B cell (primary cell): ENCODE results near the gene MYL12A. TPM values are rescaled to one million over a fixed set of nuclear protein-coding genes. Genes with fewer than 3 reads are reported as not detected.

Source experiments
- ATAC-seq: fragments of 200-7000 bp; cut with Tn5 transposase; one replicate; pipeline ENCODE4 v1.10.0; 2021; ENCODE audit warnings: low read depth, mild to moderate bottlenecking, moderate number of reproducible peaks, moderate library complexity
- CTCF ChIA-PET: fragments of 350-600 bp; sonication (Branson Sonifier 250); formaldehyde crosslinking; loops from one replicate; lab custom pipeline; 2021; ENCODE audit warnings: antibody characterized with exemption, inconsistent platforms; lab: Charles Lee
- POLR2A ChIA-PET: fragments of 350-600 bp; sonication (Branson Sonifier 250); formaldehyde crosslinking; loops from one replicate; lab custom pipeline; 2021; ENCODE audit warnings: antibody characterized with exemption; lab: Charles Lee
- DNase-seq: peaks from one replicate; pipeline ENCODE4 v3.0.0; 2013
- H2AFZ ChIP-seq: 2 replicates; pipeline ENCODE4 v1.6.1; 2012; ENCODE audit warnings: mild to moderate bottlenecking, low read depth, low read length; ENCODE audit not compliant: insufficient read depth, poor library complexity, severe bottlenecking
- H3K27ac ChIP-seq, 2 donors: 1 replicate in 1 of 2; 2 replicates in 1 of 2; pipeline ENCODE4 v1.5.1; 2012 to 2013; ENCODE audit warnings: low read length in 2 of 2, mild to moderate bottlenecking in 2 of 2, moderate library complexity in 1 of 2
- H3K27me3 ChIP-seq, 4 experiments: fragments of 200-600 bp in 1 of 4; sonication (generic) in 1 of 4; replicated peaks in 1 of 4; 1 replicate in 2 of 4; 2 replicates in 2 of 4; pipeline versions ENCODE4 v1.6.1 to v1.7.0; 2013 to 2016; ENCODE audit warnings: low read length in 3 of 4, mild to moderate bottlenecking in 2 of 4, mixed read lengths in 1 of 4, moderate library complexity in 1 of 4; ENCODE audit not compliant: insufficient read depth in 4 of 4, control insufficient read depth in 3 of 4; ENCODE audit errors: control extremely low read depth in 1 of 4
- H3K36me3 ChIP-seq, 2 experiments: replicated peaks in 1 of 2; 1 replicate in 1 of 2; 2 replicates in 1 of 2; pipeline versions ENCODE4 v1.6.1 to v1.7.1; 2013; ENCODE audit warnings: low read length in 1 of 2; ENCODE audit not compliant: insufficient read depth in 2 of 2, control insufficient read depth in 1 of 2; ENCODE audit errors: control extremely low read depth in 1 of 2, extremely low read depth in 1 of 2
- H3K4me1 ChIP-seq, 2 donors: fragments of 200-600 bp in 1 of 2; sonication (generic) in 1 of 2; 1 replicate in 1 of 2; 2 replicates in 1 of 2; pipeline versions ENCODE4 v1.5.1 to v1.6.1; 2013 to 2017; ENCODE audit warnings: low read length in 2 of 2; ENCODE audit not compliant: control insufficient read depth in 2 of 2, insufficient read depth in 2 of 2
- H3K4me2 ChIP-seq: replicated peaks from 2 replicates; pipeline ENCODE3; 2012; ENCODE audit warnings: mild to moderate bottlenecking, low read depth, low read length; ENCODE audit not compliant: poor library complexity, severe bottlenecking
- H3K4me3 ChIP-seq, 5 experiments: fragments of 200-600 bp in 1 of 5; sonication (generic) in 1 of 5; 1 replicate in 3 of 5; 2 replicates in 2 of 5; pipeline versions ENCODE4 v1.5.1 to v1.7.0; 2011 to 2016; ENCODE audit warnings: low read length in 4 of 5, mild to moderate bottlenecking in 4 of 5, low read depth in 2 of 5, control low read depth in 1 of 5, moderate library complexity in 1 of 5; ENCODE audit not compliant: insufficient read depth in 1 of 5; ENCODE audit errors: control extremely low read depth in 1 of 5, extremely low read depth in 1 of 5
- H3K79me2 ChIP-seq: fragments of 200-600 bp; sonication (generic); one replicate; pipeline ENCODE4 v1.6.0; 2016; ENCODE audit warnings: low read length; ENCODE audit not compliant: control insufficient read depth, insufficient read depth
- H3K9ac ChIP-seq: fragments of 200-600 bp; sonication (generic); 2 replicates; pipeline ENCODE4 v1.6.1; 2017; ENCODE audit warnings: mild to moderate bottlenecking, low read length, moderate library complexity
- H3K9me3 ChIP-seq, 3 donors: one replicate each; pipeline versions ENCODE4 v1.6.1 to v1.7.1; 2013; ENCODE audit warnings: low read length in 2 of 3; ENCODE audit not compliant: control insufficient read depth in 2 of 3, insufficient read depth in 1 of 3; ENCODE audit errors: control extremely low read depth in 1 of 3
- H4K20me1 ChIP-seq: 2 replicates; pipeline ENCODE4 v1.6.0; 2012; ENCODE audit warnings: mild to moderate bottlenecking, low read length; ENCODE audit not compliant: insufficient read depth, control insufficient read depth, poor library complexity, severe bottlenecking
- H3K27ac Mint-ChIP-seq: one replicate; pipeline ENCODE4 v1.8.0; 2021; ENCODE audit warnings: mixed read lengths
- H3K27me3 Mint-ChIP-seq: one replicate; pipeline ENCODE4 v1.8.0; 2021; ENCODE audit warnings: mixed read lengths
- H3K4me1 Mint-ChIP-seq: one replicate; pipeline ENCODE4 v1.8.0; 2021; ENCODE audit warnings: mixed read lengths
- H3K4me3 Mint-ChIP-seq: one replicate; pipeline ENCODE4 v1.8.0; 2021; ENCODE audit warnings: mixed read lengths
- H3K9me3 Mint-ChIP-seq: one replicate; pipeline ENCODE4 v1.8.0; 2022; ENCODE audit warnings: mixed read lengths; ENCODE audit not compliant: insufficient read depth
- EZH2 ChIP-seq: IDR thresholded peaks from 2 replicates; pipeline ENCODE4 v1.6.1; 2012; ENCODE audit warnings: borderline replicate concordance, low read depth, mild to moderate bottlenecking, moderate library complexity, low read length; ENCODE audit not compliant: insufficient read depth, poor library complexity, severe bottlenecking
- WGBS: methylation state at CpG from one replicate; pipeline ENCODE4 v1.1.5; 2013; ENCODE audit warnings: missing lambda C conversion rate; ENCODE audit not compliant: insufficient coverage; 5-methylcytosine and 5-hydroxymethylcytosine counted together
- intact Hi-C: fragments of 100-400 bp; cut with micrococcal nuclease; formaldehyde crosslinking; loops from one replicate; pipeline ENCODE4 v1.10.0; 2022
- polyA plus RNA-seq: library from polyadenylated mRNA; depleted of rRNA; stranded (reverse); fragments of >200 nt; gene quantifications from 2 replicates; pipeline ENCODE4 v1.2.3, GENCODE V29; 2012
- total RNA-seq, 2 donors: library from RNA; stranded (reverse); fragments of 120-200 nt in 1 of 2; gene quantifications; 1 replicate in 1 of 2; 2 replicates in 1 of 2; pipeline versions ENCODE4 v1.2.3 to v1.2.4, GENCODE V29; 2013 to 2022
- TF ChIP-seq, protein P1 (sequence below): fragments of 200-600 bp; IDR thresholded peaks from one replicate; pipeline ENCODE4 v1.8.0; 2022; ENCODE audit warnings: antibody characterized with exemption, mild to moderate bottlenecking

The MYL12A gene
- total and polyA plus RNA-seq, 2 donors (not counting 1 experiment from before 2014, with no cell fraction given): 276 to 281 TPM

DNA sequence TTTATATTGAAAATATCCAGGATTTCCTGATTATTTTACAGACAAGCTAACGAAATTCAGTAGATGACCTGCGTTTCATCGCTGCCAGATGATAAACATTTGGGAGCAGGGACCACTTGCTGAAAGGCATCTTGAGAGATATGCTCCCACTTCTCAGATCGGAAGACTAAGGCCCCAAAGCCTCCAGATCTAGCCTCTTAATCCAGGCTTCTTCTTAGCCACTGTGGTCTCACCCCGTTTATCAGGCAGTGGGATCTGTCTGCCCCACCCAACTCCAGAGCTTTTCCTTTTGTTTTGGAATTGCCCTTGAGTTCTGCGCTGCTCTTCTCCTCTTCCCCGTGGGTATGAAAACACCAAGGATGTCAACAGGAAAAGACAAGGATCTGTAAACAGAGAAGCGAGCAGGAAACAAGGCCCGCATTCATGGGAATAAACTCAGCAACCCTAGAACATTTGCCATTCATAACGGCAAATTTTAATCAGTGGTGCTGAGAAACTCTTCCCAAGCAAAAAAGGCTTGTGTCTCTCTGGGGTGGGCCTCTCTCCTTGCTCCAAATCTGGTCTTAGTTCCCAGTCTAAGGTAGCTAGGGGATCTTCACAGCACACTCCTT lies 35.8 kb downstream of the MYL12A start:
- no peak for TF ChIP-seq EZH2
- TF ChIP-seq, protein P1, sequence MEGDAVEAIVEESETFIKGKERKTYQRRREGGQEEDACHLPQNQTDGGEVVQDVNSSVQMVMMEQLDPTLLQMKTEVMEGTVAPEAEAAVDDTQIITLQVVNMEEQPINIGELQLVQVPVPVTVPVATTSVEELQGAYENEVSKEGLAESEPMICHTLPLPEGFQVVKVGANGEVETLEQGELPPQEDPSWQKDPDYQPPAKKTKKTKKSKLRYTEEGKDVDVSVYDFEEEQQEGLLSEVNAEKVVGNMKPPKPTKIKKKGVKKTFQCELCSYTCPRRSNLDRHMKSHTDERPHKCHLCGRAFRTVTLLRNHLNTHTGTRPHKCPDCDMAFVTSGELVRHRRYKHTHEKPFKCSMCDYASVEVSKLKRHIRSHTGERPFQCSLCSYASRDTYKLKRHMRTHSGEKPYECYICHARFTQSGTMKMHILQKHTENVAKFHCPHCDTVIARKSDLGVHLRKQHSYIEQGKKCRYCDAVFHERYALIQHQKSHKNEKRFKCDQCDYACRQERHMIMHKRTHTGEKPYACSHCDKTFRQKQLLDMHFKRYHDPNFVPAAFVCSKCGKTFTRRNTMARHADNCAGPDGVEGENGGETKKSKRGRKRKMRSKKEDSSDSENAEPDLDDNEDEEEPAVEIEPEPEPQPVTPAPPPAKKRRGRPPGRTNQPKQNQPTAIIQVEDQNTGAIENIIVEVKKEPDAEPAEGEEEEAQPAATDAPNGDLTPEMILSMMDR: no peak
- DNase-seq: no peak
- Mint-ChIP-seq H3K4me1 (peaks cover 20% of the 10 kb centered on the region), H3K27me3 (no peaks in the 10 kb centered on the region), H3K27ac (no peak overlapping the region), H3K4me3 (no peak overlapping the region), H3K9me3 (no peaks in the 10 kb centered on the region)
- Histone ChIP-seq H3K79me2 (no peaks in the 10 kb centered on the region), H3K9ac (no peak overlapping the region), H3K27ac (no peak overlapping the region), H3K4me2 (no peak overlapping the region), H3K27me3 (no peaks in the 10 kb centered on the region), H3K36me3 (no peaks in the 10 kb centered on the region), H3K4me1 (peaks cover 20% of the 10 kb centered on the region in 2 donors), H3K9me3 (peaks cover 2 to 9% (median 8%) of the 10 kb centered on the region in 3 donors), H3K4me3 (no peak overlapping the region), H4K20me1 (no peaks in the 10 kb centered on the region), H2AFZ (no peak overlapping the region)
- ATAC-seq: no peak
- ChIA-PET POLR2A (interaction anchor here (0.5 kb wide), 1 partner anchor 311 kb away, joined by 7 read pairs; no protein-coding TSS in a partner anchor), CTCF (interaction anchor here (0.8 to 15.0 kb wide), 8 partner anchors 12 to 380 kb away, joined by 3 to 430 read pairs (median 6); no protein-coding TSS in a partner anchor)
- intact Hi-C loops: loop anchor here (5.0 kb wide), 1 partner anchor 39 kb away; no protein-coding TSS in a partner anchor
- 95% methylated on average over 7 of the region's 10 CpGs for WGBS

DNA sequence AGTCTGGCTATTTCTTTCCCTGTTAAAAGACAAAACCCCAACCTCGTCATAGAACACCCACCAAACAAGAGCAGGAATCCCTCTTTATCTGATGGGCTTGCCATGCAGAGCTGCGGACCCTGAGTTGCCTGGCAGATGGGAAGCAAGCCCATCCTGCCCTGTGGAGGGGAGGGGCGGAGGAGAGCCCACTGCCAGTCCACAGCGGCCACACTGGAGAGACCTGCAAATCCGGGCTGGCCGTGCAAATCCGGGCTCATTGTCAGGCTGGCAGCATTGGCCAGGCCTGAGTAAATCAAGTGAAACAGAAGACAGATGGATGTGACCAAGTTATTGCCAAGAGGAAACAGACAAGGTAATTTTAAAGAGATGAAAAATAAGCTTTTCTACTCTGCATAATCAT lies 36.3 kb downstream of the MYL12A start:
- H3K4me3 ChIP-seq: no peak overlapping the region
- intact Hi-C loops: loop anchor here (5.0 kb wide), 1 partner anchor 38 kb away; no protein-coding TSS in a partner anchor
- 100% methylated on average over 6 of the region's 7 CpGs for WGBS
- ATAC-seq (no peak), DNase-seq (no peak)
- no peaks in the 10 kb centered on the region for H3K9me3 Mint-ChIP-seq
- H3K27ac Mint-ChIP-seq: no peak overlapping the region
- no peak overlapping the region for H3K27ac ChIP-seq
- H3K27me3 ChIP-seq: no peaks in the 10 kb centered on the region
- TF ChIP-seq, protein P1: no peak
- TF ChIP-seq EZH2: no peak
- H3K4me1 ChIP-seq: peaks cover 15% of the 10 kb centered on the region in 2 donors
- no peaks in the 10 kb centered on the region for H3K36me3 ChIP-seq
- H4K20me1 ChIP-seq: no peaks in the 10 kb centered on the region
- no peak overlapping the region for H3K4me3 Mint-ChIP-seq
- H3K4me1 Mint-ChIP-seq: peaks cover 15% of the 10 kb centered on the region
- ChIA-PET POLR2A (no interaction called here), CTCF (interaction anchor here (0.8 to 15.0 kb wide), 6 partner anchors 14 to 391 kb away, joined by 3 to 430 read pairs (median 6); no protein-coding TSS in a partner anchor)
- H2AFZ ChIP-seq: no peak overlapping the region
- H3K9ac ChIP-seq: no peak overlapping the region
- no peaks in the 10 kb centered on the region for H3K27me3 Mint-ChIP-seq
- H3K4me2 ChIP-seq: no peak overlapping the region
- H3K79me2 ChIP-seq: no peaks in the 10 kb centered on the region
- H3K9me3 ChIP-seq: peaks cover 2 to 13% (median 8%) of the 10 kb centered on the region in 3 donors
